ENCODE data around the gene TCF15.

Gene TCF15

GRCh38 chr20:576156-576555 is 34.0 kb downstream of the TCF15 start:
- DNase-seq = no peak

GRCh38 chr20:575230-575629 is 34.9 kb downstream of the TCF15 start:
- DNase-seq = no peak

- DNase-seq = no peak
Observed at GRCh38 chr20:574297-574942, 35.7 kb downstream of the TCF15 start.

DNA sequence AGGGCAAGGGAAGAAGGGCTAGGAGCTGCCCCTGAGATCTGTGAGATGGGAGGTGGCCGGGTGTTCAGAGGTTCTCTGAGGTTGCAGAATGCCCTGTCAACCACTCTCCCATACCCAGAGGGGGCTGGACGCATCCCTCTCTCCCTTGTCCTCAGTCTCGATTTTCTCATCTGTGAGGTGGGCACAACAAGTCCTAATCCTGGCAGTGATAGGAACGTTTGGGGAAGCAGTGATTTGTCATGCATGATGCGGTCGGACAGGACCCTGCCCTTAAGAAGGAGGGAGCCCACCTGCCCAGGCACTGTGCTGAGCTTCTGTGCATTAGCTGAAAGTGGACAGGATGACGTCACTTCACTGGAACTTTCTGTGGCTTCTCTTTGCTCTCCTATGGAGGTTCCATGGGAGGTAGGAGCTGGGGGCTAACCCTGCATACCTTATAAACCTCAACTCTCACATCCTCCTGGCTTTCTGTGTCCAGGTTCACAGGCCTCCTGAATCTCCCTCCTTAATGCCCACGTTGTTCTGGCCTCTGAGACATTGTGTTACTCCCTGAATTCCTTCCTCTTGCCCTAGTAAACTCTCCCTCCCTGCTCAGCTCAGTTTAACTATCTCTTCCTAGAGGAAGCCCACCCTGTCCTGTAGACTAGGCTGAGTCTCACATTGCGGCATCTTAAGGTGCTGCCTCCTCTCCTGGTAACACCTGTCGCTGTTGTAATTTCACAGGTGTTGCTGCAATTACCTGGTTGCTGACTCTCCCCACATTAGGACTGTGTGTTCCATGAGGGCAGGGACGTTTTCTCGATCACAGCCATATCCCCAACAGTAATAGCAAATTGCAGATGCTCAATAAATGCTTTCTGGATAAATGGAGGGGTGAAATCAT is 36.5 kb downstream of the TCF15 start:
- DNase-seq = no peak

DNA sequence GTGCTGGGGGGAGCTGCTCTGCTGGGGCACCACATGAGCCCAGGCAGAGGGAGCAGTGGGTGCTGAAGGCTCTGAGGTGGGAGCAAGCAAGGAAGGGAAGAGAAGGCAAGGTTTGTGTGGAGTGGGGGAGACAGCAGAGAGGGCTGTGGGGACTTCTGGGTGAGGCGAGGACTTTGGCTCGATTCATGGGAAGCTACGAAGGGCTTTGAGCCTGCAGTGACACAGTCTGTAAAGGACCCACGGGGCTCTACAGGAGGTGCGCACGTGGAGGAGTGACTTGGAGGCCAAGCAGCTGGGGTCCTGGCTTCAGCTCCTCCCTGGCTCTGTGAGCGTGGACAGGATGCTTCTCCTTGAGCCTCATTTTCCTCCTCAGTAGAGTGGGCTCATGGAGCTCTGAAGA is 37.4 kb downstream of the TCF15 start:
- DNase-seq = no peak

DNA sequence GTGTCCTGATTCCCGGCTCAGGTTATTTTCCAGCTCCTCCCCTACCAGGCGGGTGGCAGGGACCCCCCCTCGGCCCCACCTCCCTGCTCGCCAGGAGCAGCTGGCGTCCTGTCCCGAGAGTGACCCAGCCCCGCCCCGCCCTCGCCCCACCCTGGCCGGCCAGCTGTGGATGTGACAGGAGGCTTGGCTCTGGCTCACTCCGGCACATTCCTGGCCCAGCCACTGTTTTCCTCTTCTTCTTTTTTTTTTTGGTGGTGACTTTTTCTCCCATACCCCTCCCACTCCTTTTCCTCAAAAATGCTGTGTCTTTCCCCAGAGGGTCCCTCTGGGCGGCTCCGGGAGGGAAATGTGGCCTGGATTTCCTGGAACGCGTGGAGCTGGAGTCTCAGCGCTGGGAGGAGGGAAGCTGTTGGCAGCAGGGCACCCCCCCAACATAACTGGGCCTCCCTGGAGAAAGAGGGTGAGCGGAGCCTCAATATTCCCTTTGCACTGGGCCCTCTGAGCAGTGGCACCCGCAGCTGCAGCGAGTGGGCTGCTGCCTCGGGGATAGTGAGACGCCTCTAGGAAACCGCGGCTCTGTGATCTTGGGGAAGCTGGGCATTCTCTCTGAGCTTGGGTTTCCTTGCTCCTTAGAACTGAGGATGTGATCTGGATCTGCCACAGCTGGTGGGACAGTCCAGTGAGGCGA is 38.2 kb downstream of the TCF15 start:
- DNase-seq = no peak

DNA sequence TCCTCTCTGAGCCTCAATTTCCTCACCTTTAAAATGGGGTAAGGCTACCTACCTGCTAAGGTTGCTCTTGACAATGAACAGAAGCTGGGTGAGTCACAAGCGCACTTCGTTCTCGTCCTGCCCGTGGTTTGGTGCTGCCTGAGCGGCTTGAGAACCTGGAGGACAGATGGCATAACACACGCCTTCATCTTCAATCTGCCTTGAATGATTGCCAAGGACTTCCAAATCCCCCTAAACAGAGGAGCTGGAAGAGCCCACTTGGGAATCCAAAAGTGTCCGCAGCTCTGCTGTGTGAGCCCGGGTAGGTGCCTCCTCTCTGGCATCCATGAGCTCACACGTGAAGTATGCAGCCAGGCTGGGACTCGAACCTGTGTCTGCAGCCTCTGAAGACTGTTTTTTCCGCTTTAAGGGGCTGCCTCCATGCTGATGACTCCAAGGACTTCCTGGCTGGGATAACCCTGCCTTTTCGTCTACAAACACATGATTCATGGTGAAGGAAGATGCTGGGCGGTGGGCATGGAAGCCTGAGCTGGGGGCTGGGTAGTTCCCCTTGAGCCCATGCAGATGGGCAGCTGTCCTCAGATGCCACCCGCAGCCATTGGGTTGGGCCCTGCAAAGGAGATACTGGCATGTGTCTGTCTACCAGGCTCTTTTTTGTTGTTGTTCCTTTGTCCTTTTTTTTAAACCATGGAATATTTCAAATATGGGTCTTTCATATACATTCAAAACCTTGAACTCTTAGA is 41.3 kb downstream of the TCF15 start:
- DNase-seq = no peak

- no peak for DNase-seq
Observed at GRCh38 chr20:568097-568652, 41.9 kb downstream of the TCF15 start.

DNA sequence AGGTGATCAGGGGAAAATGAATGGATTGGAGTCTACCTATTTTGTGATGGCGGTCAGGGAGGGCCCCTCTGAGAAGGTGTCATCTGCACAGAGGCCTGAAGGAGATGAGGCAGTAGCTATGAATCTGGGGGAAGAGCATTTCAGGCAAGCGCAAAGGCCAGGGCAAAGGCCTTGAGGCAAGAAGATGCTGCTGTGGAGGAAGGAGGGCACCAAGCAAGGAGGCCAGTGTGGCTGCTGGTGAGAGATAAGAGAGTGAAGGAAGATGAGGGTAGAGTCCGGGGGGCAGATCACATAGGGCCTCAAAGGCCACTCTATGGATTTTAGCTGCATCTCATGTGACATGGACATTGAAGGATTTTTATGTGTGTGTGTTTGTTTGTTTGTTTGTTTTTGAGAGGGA is 45.9 kb downstream of the TCF15 start:
- DNase-seq = no peak

- DNase-seq = no peak
Observed at GRCh38 chr20:563187-563586, 46.9 kb downstream of the TCF15 start.

DNA sequence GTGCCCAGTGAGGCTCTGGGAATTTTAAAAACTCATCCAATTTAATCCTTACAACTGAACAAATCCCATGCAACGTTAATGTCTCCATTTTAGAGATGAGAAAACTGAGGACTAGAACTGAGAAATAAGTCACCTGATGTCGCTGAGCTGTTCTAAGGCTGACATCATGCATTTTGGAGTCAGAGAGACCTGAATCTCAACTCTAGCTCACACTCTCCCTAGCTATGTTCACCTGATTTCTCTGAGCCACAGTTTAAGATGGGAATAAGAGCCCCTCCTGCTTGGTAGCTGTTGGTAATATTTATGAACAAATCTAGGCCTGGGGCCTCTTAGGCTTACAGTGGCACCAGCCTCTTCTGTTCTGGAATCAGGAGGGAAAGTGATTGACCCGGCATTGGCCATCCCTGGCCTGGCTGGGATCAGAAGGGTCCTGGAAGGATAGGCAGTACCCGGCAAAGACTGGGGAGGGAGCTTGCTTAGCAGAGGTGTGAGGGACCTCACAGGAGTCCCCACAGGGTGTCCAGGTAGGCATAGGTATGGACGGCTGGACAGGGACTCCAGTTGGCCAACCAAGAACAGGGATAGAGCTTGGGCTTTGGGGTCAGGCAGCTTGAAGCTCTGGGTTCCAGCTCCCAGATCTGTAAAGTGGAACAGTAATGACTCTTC is 47.7 kb downstream of the TCF15 start:
- DNase-seq = no peak

GRCh38 chr20:561437-562231 is 48.5 kb downstream of the TCF15 start:
- DNase-seq = peak; percentile 76

DNA sequence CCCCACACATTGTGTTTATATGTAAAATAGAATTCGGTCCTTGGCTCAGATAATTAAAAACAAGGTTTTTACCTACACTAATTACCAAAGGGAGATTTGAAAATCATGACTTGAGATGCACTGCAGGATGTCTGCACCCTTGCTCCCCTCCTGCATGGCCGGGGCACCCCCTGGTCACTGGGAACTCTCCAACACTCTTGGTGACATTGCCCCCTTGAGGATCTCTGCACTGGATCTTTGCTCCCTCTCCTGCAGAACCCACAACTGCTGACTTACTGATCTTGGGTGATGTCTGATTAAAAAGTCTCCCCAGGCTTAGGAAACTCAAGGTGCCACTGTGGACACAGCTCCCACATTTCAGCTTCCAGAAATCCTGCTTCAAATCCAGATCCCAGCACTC is 49.4 kb downstream of the TCF15 start:
- DNase-seq = no peak

- DNase-seq = no peak
Observed at GRCh38 chr20:558117-558516, 52.0 kb downstream of the TCF15 start.

DNA sequence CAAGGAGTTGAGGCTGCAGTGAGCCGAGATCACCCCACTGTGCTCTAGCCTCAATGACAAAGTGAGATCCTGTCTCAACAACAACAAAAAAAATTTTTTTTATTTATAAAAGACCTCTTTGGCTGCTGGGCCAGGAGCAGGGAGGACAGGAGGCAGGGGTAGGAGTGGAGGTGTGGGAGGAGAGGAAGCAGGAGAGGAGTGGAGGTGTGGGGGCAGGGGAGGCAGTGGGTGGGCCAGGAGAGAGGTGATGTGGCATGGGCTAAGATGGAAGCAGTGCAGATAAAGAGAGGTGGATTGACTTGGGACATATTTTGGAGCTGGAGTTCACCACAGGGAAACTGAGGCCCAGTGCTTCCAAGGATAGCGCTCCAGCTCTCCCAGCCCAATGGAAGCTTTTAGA is 53.1 kb downstream of the TCF15 start:
- DNase-seq = no peak

GRCh38 chr20:555976-556385 is 54.1 kb downstream of the TCF15 start:
- no peak for DNase-seq
